ENCODE measurements around the gene EPHX1. TPM values are rescaled to one million over a fixed set of nuclear protein-coding genes. Genes with fewer than 3 reads are reported as not detected.

EPHX1 gene
- total RNA-seq, 1 experiment from 2014 or later = 54.6 TPM

DNA sequence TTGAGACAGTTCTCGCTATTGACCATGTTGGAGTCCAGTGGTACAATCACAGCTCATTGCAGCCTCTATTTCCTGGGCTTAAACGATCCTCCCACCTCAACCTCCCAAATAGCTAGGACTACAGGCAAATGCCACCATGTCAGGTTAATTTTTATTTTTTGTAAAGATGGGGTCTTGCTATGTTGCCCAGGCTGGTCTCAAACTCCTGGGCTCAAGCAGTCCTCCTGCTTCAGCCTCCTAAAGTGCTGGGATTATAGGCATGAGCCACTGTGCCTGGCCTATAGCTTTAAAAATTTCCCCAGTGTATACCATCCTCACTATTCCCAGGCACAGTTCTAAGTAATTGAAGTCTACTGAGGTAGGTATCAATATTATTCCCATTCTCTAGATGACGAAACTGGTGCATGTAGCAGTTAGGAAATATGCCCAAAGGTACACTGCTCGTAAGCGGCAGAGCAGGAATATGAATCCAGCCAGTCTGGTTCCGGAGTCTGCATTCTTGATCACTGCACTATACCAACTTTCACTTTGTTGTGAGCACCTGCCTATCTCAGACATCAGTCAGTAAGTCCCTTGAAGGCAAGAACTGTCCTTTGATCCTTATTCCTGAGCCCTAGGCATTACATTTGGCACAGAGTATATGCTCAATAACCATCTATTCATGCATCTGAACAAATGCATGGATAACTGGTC, 43.8 kb upstream of the EPHX1 start:
- intact Hi-C loops (cut with micrococcal nuclease) = no loop called here
- BruUV-seq (replicated peaks) = no TSS peak
- Histone ChIP-seq H3K4me3 (ENCODE audit: low read length) (no peak overlapping the region), H3K9me3 (ENCODE audit: low read length) (no peaks in the 10 kb centered on the region), H3K27me3 (ENCODE audit: low read length) (no peaks in the 10 kb centered on the region), H4K20me1 (ENCODE audit: low read length) (no peaks in the 10 kb centered on the region), H3F3A (ENCODE audit: low read length, unreplicated experiment) (no peaks in the 10 kb centered on the region), H3K4me1 (ENCODE audit: insufficient read depth, low read length) (peaks cover 24% of the 10 kb centered on the region), H2AFZ (ENCODE audit: low read length) (no peak overlapping the region), H3K9ac (ENCODE audit: low read length) (no peak overlapping the region), H3K27ac (ENCODE audit: low read length) (no peak overlapping the region), H3K36me3 (ENCODE audit: low read depth, low read length) (no peaks in the 10 kb centered on the region), H3K79me2 (ENCODE audit: low read length) (no peaks in the 10 kb centered on the region), H3K4me2 (ENCODE audit: low read length) (no peak overlapping the region; the same call in 1 of the 2 replicates), H3K9me2 (replicated peaks; ENCODE audit: low read length) (no peaks in the 10 kb centered on the region)
- ChIA-PET POLR2A (ENCODE audit: unreplicated experiment) (no interaction called here), CTCF (no interaction called here)
- no peak for DNase-seq
- ATAC-seq = no peak
- no peak for TF ChIP-seq EZH2 (IDR thresholded peaks at IDR 0.05; ENCODE audit: low read length, unreplicated experiment)
- TF ChIP-seq, protein P1, sequence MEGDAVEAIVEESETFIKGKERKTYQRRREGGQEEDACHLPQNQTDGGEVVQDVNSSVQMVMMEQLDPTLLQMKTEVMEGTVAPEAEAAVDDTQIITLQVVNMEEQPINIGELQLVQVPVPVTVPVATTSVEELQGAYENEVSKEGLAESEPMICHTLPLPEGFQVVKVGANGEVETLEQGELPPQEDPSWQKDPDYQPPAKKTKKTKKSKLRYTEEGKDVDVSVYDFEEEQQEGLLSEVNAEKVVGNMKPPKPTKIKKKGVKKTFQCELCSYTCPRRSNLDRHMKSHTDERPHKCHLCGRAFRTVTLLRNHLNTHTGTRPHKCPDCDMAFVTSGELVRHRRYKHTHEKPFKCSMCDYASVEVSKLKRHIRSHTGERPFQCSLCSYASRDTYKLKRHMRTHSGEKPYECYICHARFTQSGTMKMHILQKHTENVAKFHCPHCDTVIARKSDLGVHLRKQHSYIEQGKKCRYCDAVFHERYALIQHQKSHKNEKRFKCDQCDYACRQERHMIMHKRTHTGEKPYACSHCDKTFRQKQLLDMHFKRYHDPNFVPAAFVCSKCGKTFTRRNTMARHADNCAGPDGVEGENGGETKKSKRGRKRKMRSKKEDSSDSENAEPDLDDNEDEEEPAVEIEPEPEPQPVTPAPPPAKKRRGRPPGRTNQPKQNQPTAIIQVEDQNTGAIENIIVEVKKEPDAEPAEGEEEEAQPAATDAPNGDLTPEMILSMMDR (conservative IDR thresholded peaks at IDR 0.05; ENCODE audit: low read depth, low read length) = no peak
- TF ChIP-seq EZH2phosphoT487 (IDR thresholded peaks at IDR 0.05; ENCODE audit: borderline replicate concordance, low read length) = no peak

DNA sequence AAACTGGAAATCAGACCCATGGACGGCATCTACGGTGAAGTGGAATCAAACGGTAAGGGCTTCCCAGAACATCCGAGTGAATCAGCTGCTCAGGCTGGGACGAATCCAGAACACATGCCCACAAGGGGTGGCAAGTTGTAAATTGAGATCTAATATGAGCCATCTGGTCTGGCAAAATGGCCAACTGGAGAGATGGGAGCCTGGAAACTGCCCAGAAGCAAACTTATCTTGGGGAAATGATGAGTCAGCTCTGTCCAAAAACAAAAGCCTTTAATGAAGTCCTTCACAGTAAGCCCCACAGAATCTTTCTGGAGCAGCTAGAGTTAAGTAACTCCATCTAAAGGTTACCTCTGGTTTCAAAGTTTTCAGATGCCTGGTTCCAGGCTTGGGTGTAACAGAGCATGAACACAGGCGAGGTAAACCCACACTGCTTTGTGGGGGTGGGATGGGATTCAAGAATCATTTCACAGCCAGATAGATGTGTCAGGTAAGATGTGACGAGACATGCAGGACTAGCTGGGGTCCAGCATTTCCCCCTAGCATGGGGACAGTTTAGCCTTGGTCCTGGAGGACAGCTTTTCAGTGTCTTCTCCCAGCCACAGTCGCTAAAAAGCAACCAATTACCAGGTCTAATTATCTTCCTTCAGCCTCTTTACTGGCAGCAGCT, 42.8 kb upstream of the EPHX1 start:
- no peaks in the 10 kb centered on the region for H4K20me1 ChIP-seq (ENCODE audit: low read length)
- no peak overlapping the region for H3K4me3 ChIP-seq (ENCODE audit: low read length)
- peaks cover 30% of the 10 kb centered on the region for H3K4me1 ChIP-seq (ENCODE audit: insufficient read depth, low read length)
- no peaks in the 10 kb centered on the region for H3K36me3 ChIP-seq (ENCODE audit: low read depth, low read length)
- intact Hi-C loops (cut with micrococcal nuclease) = no loop called here
- BruUV-seq (replicated peaks) = no TSS peak
- H3K27ac ChIP-seq (ENCODE audit: low read length) = no peak overlapping the region; the same call in 1 of the 2 replicates
- ATAC-seq (peak; percentile 47), DNase-seq (peak; percentile 53)
- ChIA-PET CTCF (no interaction called here), POLR2A (ENCODE audit: unreplicated experiment) (no interaction called here)
- H3F3A ChIP-seq (ENCODE audit: low read length, unreplicated experiment) = no peaks in the 10 kb centered on the region
- H2AFZ ChIP-seq (ENCODE audit: low read length) = peak overlapping the region; percentile 19; the same call in 1 of the 2 replicates
- no peaks in the 10 kb centered on the region for H3K27me3 ChIP-seq (ENCODE audit: low read length)
- TF ChIP-seq, protein P1 (conservative IDR thresholded peaks at IDR 0.05; ENCODE audit: low read depth, low read length) = no peak
- TF ChIP-seq EZH2 (IDR thresholded peaks at IDR 0.05; ENCODE audit: low read length, unreplicated experiment) (no peak), EZH2phosphoT487 (IDR thresholded peaks at IDR 0.05; ENCODE audit: borderline replicate concordance, low read length) (no peak)
- H3K9me3 ChIP-seq (ENCODE audit: low read length) = no peaks in the 10 kb centered on the region
- H3K79me2 ChIP-seq (ENCODE audit: low read length) = no peaks in the 10 kb centered on the region
- H3K4me2 ChIP-seq (ENCODE audit: low read length) = 0 out of 2 replicates have a peak overlapping the region, but pooled peaks have one; percentile 4
- H3K9me2 ChIP-seq (replicated peaks; ENCODE audit: low read length) = no peaks in the 10 kb centered on the region
- H3K9ac ChIP-seq (ENCODE audit: low read length) = no peak overlapping the region
